ENCODE measurements around the gene DCBLD2.
A peak's percentile ranks its signal among the peaks of the same experiment; 100 is the strongest.

The DCBLD2 gene

DNA sequence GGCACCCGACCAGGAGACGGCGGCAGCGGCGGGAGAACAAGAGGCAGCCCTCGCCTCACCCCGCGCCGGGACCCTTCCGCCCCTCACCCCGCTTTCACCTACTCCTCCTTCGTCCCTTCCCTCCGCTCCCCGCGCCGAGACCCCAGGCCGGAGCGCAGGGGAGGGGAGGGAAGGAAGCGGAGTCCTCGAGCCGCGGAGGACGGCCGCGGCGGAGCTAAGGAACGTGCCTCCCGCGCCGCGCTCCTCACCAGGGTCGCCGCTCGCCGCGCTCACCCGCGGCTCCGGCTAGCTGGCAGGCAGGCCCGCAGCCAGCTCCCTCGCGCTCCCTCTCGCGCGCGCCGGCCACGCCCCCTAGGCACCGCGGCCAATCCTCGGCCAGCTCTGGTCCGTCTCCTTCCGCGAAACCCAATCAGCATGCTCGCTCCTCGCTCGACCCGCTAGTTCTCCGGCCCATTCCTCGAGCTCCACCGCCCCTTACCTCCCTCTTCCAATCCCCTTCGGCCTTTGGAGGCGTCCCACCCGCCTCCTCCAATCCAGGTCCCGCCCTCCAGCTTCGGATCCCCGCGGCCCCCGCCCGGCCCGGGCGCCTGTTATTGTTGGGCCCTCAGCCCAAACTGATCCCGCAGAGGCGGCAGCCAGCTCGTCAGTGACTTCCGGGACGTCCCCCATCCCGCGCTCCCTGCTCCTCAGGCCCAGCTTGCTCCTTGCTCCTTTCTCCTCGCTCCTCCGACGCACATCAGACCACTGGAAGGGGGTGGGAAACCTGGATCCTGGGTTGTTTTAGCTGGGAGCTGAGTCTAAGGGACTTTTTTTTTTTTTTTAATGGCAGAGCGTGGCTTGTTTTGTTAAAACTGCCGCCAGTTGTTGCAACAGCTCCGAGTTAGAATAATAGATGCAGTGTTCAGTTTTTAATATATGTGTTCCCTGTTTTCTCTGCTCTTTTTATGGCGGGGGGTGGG, at the start of gene DCBLD2:
TSS of gene DCBLD2 (minus strand) at position 304 of the 959 bp plus-strand sequence. CDS start 369 bp downstream, outside the sequence.
- DNase-seq = peak; percentile 93

DNA sequence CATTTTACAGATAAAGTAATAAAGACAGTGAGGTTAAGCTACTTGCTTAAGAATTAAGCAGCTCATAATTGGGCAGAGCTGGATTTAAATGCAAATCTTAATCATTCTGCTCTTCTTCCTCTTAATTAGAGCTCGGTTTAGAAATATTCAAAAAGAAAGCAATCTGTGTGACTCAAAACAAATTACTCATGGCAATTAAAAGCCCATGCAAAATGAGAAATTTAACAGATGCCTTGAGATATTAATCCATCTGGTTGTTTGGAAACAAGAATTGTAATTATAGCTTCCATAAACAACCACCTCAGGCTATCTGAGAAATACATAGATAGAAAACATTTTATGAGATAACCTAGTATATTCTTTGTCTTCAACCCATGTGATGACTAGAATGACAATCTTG, 44.2 kb upstream of the DCBLD2 start:
- DNase-seq = no peak

DNA sequence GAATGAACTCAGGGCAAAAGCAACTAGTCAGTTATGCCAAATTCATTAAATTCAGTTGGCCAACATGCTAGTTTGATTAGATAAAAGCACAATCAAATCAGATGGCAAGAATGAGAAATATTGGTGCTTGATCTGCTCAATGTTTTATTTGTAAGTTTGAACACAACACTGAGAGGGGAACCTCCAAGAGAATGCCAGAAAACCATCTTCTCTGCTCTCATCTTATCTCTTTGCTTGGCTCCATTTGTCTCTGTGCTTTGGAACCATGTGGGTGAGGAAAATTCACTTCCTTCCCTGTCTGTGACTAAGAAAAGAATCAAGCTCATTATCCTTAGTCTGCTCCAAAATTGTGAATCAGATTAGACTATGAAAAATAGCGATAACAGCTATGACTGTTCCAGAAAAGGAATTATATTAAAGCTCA, 43.6 kb upstream of the DCBLD2 start:
- no peak for DNase-seq

GRCh38 chr3:98930413-98930812, 28.9 kb upstream of the DCBLD2 start:
- no peak for DNase-seq

GRCh38 chr3:98921957-98922356, 20.5 kb upstream of the DCBLD2 start:
- no peak for DNase-seq

DNA sequence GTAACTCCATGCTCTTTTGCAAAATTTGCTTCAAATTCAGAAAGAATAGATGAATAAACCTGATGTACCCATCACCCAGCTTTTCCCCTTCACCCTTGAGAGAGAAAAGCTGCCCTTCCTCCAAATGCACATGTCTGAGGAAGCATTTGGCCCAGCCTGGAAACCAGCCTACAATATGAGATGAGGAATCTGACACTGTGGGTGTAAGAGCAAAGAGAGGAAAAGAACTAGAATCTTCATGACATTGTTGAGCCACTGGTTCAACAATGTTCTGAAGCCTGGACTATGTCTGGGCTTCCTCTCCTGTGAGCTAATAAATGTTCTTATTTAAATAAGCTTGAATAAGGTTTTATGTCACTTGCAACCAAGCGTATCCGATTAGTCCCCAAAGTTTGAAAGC, 18.7 kb upstream of the DCBLD2 start:
- DNase-seq = no peak

DNA sequence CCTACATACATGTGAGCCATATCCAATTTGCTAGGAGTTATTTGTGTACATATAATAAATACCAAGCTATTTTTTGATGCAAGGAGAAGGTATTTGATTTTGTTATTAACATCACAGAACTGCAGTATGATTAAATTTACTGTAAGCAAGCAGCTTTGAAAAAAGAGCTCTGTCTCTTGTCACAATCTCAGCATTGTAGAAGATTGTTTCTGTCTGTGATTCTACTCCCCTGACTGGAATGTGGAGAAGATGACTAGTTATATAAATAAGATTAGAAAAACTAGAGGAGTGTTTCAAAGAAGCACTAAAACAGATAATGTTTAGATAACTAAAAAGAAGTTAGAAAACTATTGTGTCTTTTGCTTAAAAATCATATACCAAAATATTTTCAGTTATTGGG, 17.1 kb upstream of the DCBLD2 start:
- no peak for DNase-seq

GRCh38 chr3:98917608-98918007, 16.1 kb upstream of the DCBLD2 start:
- no peak for DNase-seq

DNA sequence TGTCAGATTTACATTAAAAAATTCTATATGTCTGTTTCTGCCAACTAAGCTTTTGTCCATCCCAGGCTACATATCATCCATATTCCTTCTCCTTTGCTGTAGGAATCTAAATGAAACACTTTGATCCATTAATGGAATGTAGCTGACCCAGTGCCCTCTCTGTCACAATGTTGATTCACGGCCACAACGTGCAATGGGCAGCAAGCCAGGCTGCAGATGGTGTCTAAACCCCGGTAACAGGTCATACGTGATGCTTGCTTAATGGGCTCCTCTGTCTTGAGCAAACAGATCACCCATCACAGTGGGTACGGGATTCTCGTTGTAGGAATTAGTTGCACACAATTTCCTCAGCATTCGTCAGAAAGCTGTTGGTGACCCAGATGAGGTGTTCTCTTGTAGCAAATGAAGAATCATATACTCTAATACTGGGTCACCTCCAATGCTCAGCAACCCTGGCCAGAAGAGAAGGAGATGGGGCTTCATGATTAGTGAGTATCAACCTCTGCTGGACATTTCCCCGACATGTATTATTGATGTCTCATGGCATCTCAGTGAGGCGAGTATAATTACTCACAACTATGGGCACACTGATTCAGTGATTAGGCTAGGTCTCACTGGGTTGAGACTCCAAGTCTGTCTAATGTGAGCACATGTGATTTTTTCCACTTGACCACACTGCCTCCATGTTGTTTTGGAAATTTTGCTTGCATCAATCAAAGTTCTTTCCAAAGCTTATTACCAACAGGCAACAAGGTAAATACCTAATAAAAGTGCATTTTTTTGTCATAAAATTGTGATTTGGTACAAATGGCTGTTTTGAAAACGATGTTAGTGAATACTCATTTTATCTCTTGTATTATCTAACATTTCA, 12.9 kb upstream of the DCBLD2 start:
- DNase-seq = no peak

- no peak for DNase-seq
Measured at GRCh38 chr3:98912448-98912847, 11.0 kb upstream of the DCBLD2 start.

GRCh38 chr3:98906230-98906629, 4.7 kb upstream of the DCBLD2 start:
- DNase-seq = no peak

DNA sequence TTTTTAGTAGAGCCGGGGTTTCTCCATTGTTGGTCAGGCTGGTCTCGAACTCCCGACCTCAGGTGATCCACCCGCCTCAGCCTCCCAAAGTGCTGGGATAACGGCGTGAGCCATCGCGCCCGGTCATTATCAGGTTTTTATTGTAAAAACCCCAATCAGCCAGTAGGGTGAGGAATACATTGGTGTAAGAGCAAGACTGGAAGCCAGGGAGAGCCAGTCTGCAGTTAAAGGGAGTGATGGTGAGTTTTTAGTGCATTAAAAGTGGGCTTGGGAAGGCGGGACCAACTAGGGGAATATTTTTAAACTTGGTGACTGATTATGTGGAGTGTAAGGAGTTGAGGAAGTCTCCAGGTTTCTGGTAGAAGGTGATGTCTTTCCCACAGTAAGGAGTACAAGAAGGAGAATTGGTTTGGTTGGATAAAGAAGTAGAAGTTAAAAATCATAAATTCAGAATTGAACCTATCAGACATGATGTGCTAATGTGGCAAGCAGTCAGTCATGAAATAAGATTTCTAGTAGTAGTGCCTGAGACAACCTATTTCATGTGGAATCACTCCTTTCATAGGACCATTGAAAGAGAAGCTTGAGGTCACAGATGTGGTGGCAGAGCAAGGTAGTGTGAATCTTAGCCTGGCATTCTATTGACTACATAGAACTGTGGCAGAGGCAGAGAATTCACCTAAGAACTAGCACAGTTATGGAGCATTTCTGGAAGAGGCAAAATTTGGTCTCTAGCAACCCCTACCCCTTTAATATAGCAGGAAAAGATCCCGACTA, 2.4 kb upstream of the DCBLD2 start:
- no peak for DNase-seq

- no peak for DNase-seq
Measured at GRCh38 chr3:98903099-98903498, 1.6 kb upstream of the DCBLD2 start.

DNA sequence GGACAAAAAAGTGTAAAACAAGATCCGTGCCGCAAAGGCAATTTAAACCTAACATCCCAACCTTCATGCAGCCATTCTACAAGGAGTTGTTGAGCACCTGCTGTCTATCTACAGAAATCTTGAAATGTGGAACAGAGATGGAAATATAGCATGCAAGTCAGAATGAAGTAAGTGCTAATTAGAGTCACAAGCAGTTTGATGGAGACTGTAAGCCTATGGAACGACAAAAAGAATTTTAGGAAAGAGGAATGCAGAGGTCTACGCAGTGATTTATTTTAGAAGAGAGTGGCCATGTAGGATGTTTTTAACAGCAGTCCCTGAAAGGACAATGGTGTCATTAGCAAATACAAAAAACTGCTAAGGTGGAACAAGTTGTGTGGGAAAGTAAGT, 851 bp upstream of the DCBLD2 start:
- DNase-seq = no peak

GRCh38 chr3:98901119-98901391, 440 bp downstream of the DCBLD2 start:
- no peak for DNase-seq

DNA sequence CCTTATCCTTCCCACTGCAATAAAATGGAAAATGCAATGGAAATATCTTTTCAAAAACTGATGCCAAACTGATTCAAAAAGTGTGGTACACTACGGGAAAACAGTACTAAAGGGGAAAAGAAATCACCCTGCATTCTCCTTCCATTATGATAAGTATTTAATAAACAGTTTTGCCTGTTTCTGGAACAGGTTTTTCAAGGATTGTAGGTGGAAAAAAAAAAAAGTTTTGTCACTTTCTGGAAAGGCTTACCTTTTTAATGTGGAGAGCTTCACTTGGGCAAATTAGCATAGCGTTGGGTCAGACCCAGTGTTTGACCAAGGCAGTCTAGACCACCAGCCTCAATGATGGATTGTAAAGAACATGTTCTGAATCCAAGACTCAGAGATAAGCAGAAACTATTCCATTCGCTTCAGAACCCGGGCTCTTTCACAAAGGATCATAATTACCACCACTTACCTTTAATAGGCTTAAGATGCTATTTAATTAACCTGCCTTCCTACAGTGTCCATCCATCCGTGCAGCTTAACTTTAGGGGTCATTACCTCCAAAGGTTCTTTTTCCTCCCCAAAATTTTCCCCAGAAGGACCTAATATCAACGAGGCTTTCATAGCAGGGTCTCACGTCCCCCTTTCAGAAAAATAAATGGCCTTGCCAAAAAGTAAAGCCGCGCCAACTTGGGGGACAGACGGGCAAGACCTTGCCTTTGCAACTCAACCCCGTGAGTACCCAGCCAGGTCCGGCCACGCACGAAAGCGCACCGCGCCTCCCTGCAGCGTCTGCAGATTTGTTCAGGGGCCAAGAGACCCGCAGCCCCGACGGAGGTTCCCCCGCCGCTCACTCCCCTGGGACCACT, 1.0 kb downstream of the DCBLD2 start:
- no peak for DNase-seq

DNA sequence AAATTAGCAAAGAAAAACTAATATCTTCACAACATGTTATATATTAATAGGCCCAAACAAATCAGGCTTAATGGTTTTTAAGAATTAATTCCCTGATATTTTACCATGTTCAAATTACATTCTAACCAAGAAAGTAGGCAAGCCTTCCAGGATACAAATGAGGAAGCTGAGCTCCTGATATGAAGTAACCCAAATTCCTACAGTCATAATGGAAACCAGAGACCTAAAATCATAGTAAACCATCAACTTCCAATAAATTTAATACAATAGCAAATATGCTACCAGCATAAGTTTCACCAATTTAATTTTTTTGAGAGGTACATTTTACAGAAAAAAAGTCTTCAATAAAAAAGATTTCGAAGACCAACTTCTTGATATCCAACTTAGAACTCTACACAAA, 3.8 kb downstream of the DCBLD2 start:
- no peak for DNase-seq

DNA sequence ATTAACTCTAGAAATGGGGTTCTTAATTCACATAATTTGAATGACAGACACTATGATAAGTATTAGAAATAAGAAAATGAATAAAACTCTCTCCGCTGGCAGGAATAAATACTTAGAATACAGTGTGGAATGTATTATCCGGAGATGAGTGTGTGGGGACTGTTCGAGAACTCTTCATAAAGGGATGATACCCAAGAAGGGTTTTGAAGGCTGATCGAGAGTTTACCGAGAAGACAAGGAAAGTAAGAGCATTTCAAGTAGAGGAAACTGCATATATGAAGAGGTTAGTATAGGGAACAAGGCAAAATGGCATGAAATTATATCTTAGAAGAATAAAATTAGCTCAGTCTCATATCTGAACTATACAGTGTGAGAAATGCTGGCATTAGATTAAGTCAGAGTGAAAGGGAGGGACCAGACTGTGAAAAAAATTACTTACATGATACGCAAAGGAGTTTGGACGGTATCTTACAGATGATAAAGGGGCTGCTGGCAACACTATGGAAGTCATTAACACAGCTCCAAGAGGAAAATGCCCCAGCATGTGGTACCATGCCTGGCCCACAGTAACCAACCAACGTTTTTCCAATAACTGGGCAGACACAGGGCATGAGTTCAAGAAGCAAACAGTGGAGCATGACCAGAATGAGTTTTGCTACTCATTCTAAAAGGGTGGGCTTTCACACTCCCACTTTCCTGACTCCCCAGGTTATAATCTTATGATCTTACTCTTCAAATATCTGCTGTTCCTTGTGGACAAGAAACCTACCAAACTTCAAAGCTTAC, 6.5 kb downstream of the DCBLD2 start:
- no peak for DNase-seq

DNA sequence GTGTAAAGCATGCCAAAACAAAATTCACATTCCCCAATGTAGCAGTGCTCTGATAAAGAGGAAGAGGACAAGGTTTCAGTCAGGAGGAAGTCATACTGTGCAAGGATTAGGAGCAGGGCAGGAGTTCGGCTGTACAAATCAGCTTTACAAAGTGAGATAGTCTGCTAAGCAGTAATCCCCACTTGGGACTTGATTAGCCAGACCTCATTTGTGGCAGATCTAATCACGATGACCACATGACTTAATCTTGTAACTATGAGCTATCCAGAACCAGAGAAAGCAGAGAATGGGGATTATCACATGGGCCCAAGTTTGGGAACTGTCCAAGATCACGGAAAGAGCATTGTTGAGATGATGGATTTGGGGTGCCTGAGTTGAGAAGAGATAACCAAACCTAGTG, 7.8 kb downstream of the DCBLD2 start:
- DNase-seq = no peak

DNA sequence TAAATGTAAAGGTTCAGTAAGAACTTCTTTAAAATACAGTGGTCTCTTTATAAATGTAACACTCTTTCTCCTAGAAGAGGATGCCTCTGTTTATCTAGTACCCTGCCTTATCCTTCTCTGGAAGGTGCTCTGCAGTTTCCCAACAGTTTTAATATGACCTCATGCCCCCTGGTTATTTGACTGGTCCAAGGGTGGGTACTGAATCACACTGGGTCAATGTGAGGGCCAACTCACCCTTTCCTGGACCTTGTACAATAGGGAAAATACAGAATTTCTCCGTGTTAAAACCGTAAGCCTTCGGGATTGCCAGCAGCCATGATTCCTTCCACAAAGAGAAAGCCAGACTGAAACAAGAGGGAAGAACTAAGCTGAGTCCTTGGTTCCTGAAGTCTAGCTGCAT, 9.2 kb downstream of the DCBLD2 start:
- no peak for DNase-seq

All from NCI-H1048 (cell line).